PC-9 (cell line): ENCODE results near the gene HUS1. TPM values are rescaled to one million over a fixed set of nuclear protein-coding genes. Genes with fewer than 3 reads are reported as not detected.
"Not testable (repeated sequence)": the region's sequence is repeated elsewhere in the genome, so short reads cannot be mapped to it uniquely, and the experiment has no call there.

Source experiments
- BruUV-seq: library from RNA; stranded (reverse); fragments of 400-500 nt; replicated peaks from 2 replicates; lab custom pipeline; 2021; lab: Mats Ljungman, UMichigan
- CTCF ChIA-PET: fragments of 300-600 bp; sonication (Branson Sonifier 250); formaldehyde crosslinking; loops from one replicate; lab custom pipeline; 2022; ENCODE audit warnings: antibody characterized with exemption; lab: Charles Lee
- POLR2A ChIA-PET: fragments of 300-600 bp; sonication (Branson Sonifier 250); formaldehyde crosslinking; loops from one replicate; lab custom pipeline; 2022; ENCODE audit warnings: antibody characterized with exemption; ENCODE audit not compliant: unreplicated experiment; lab: Charles Lee
- DNase-seq, 2 experiments: peaks; one replicate each; pipeline versions ENCODE4 v3.0.0 to v3.0.0-alpha.2; 2015 to 2022; ENCODE audit warnings: mixed read lengths in 1 of 2
- H2AFZ ChIP-seq: fragments of 200-600 bp; sonication (generic); 2 replicates; pipeline ENCODE4 v1.8.1; 2017; ENCODE audit warnings: antibody characterized with exemption
- H3F3A ChIP-seq: fragments of 200-600 bp; sonication (generic); 2 replicates; pipeline ENCODE4 v1.8.1; 2017; ENCODE audit warnings: antibody characterized with exemption, mild to moderate bottlenecking, low read depth; ENCODE audit not compliant: insufficient read depth
- H3K27ac ChIP-seq: fragments of 200-600 bp; sonication (generic); 2 replicates; pipeline ENCODE4 v1.6.1; 2016; ENCODE audit warnings: mixed run types
- H3K27me3 ChIP-seq: fragments of 200-600 bp; sonication (generic); 2 replicates; pipeline ENCODE4 v1.6.1; 2016; ENCODE audit warnings: low read depth, mixed run types; ENCODE audit not compliant: insufficient read depth
- H3K36me3 ChIP-seq: fragments of 200-600 bp; sonication (generic); 2 replicates; pipeline ENCODE4 v1.6.1; 2016; ENCODE audit warnings: low read depth, mixed run types
- H3K4me1 ChIP-seq: fragments of 200-600 bp; sonication (generic); replicated peaks from 2 replicates; pipeline ENCODE4 v1.6.1; 2016; ENCODE audit warnings: mixed run types; ENCODE audit not compliant: insufficient read depth
- H3K4me2 ChIP-seq: fragments of 200-600 bp; sonication (generic); 2 replicates; pipeline ENCODE4 v1.6.1; 2017; ENCODE audit warnings: mixed run types
- H3K4me3 ChIP-seq: fragments of 200-600 bp; sonication (generic); 2 replicates; pipeline ENCODE4 v1.6.1; 2016; ENCODE audit warnings: mixed run types
- H3K79me2 ChIP-seq: fragments of 200-600 bp; sonication (generic); 2 replicates; pipeline ENCODE4 v1.6.1; 2017; ENCODE audit warnings: low read depth, mixed run types
- H3K9me2 ChIP-seq: fragments of 200-600 bp; sonication (generic); 2 replicates; pipeline ENCODE4 v1.8.1; 2017; ENCODE audit warnings: mild to moderate bottlenecking; ENCODE audit not compliant: insufficient read depth
- H3K9me3 ChIP-seq: fragments of 200-600 bp; sonication (generic); 2 replicates; pipeline ENCODE4 v1.8.1; 2016; ENCODE audit warnings: low read depth; ENCODE audit not compliant: insufficient read depth
- H4K20me1 ChIP-seq: fragments of 200-600 bp; sonication (generic); 2 replicates; pipeline ENCODE4 v1.8.1; 2017; ENCODE audit not compliant: insufficient read depth
- EZH2 ChIP-seq: fragments of 200-600 bp; sonication (generic); IDR thresholded peaks from 2 replicates; pipeline ENCODE4 v1.8.0; 2017; ENCODE audit warnings: antibody characterized with exemption, low read depth
- intact Hi-C: fragments of 100-400 bp; cut with micrococcal nuclease; formaldehyde crosslinking; loops from one replicate; pipeline ENCODE4 v1.10.0; 2022; ENCODE audit not compliant: unreplicated experiment
- total RNA-seq: library from RNA; stranded (reverse); gene quantifications from 2 replicates; pipeline ENCODE4 v1.2.3, GENCODE V29; 2021
- TF ChIP-seq, protein P1 (sequence below): fragments of 200-600 bp; sonication (generic); conservative IDR thresholded peaks from 2 replicates; pipeline ENCODE4 v1.6.1; 2017; ENCODE audit warnings: mixed run types, antibody characterized with exemption, mild to moderate bottlenecking, moderate library complexity

HUS1 gene
- total RNA-seq, 1 experiment from 2014 or later, result 43.5 TPM

DNA sequence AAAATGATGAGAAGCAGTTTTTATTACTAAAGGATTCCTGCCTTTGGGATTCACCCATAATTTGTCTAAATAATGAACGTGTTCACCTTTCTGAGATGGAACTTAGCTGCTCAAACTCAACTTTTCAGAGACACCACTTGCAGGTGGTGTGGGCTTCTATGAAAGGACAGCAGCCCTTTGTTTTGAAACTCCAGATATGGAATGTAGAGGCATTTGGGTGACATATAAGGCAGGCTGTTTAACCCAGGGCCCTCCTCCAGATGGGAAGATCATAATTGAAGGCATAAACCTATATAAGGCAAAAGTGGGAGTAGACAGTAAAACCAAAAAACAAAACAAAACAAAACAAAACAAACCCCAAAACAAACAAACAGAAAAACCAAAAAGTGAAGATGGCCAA lies 11.9 kb upstream of the HUS1 start:
- no peaks in the 10 kb centered on the region for H3K79me2 ChIP-seq
- BruUV-seq, result no TSS peak
- H3K27ac ChIP-seq, result no peak overlapping the region
- DNase-seq, result no peak
- no peaks in the 10 kb centered on the region for H3K36me3 ChIP-seq
- no peaks in the 10 kb centered on the region for H3K9me3 ChIP-seq
- CTCF ChIA-PET, result interaction anchor here (0.6 to 2.1 kb wide), 10 partner anchors 9 to 163 kb away, joined by 3 to 17 read pairs (median 6); no protein-coding TSS in a partner anchor
- peak overlapping the region; percentile 61; the same call in 1 of the 2 replicates for H3K4me3 ChIP-seq
- intact Hi-C loops, result loop anchor here (1.0 kb wide), 3 partner anchors 99 to 163 kb away; no protein-coding TSS in a partner anchor
- H4K20me1 ChIP-seq, result no peaks in the 10 kb centered on the region
- H3K27me3 ChIP-seq, result no peaks in the 10 kb centered on the region
- peaks cover 12% of the 10 kb centered on the region for H3F3A ChIP-seq
- no peaks in the 10 kb centered on the region for H3K9me2 ChIP-seq
- H3K4me2 ChIP-seq, result peak overlapping the region; percentile 77
- POLR2A ChIA-PET, result interaction anchor here (0.5 kb wide), 1 partner anchor 356 kb away, joined by 24 read pairs; no protein-coding TSS in a partner anchor
- no peak for TF ChIP-seq EZH2
- TF ChIP-seq, protein P1, sequence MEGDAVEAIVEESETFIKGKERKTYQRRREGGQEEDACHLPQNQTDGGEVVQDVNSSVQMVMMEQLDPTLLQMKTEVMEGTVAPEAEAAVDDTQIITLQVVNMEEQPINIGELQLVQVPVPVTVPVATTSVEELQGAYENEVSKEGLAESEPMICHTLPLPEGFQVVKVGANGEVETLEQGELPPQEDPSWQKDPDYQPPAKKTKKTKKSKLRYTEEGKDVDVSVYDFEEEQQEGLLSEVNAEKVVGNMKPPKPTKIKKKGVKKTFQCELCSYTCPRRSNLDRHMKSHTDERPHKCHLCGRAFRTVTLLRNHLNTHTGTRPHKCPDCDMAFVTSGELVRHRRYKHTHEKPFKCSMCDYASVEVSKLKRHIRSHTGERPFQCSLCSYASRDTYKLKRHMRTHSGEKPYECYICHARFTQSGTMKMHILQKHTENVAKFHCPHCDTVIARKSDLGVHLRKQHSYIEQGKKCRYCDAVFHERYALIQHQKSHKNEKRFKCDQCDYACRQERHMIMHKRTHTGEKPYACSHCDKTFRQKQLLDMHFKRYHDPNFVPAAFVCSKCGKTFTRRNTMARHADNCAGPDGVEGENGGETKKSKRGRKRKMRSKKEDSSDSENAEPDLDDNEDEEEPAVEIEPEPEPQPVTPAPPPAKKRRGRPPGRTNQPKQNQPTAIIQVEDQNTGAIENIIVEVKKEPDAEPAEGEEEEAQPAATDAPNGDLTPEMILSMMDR, result no peak
- peaks cover 9% of the 10 kb centered on the region for H3K4me1 ChIP-seq
- peak overlapping the region; percentile 78 for H2AFZ ChIP-seq

DNA sequence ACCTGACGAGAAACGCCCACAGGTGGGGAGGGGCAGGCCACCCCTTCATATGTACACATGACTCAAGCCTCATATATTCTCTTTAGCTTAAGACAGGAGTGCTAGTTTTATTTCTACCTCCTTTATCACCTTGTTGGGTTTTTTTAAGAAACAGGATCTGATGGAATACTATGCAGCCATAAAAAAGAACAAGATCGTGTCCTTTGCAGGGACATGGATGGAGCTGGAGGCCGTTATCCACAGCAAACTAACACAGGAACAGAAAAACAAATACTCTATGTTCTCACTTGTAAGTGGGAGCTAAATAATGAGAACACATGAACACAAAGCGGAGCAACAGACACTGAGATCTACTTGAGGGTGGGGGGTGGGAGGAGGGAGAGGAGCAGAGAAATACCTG lies 11.2 kb upstream of the HUS1 start:
- no peaks in the 10 kb centered on the region for H3K36me3 ChIP-seq
- DNase-seq, result no peak
- intact Hi-C loops, result no loop called here
- CTCF ChIA-PET, result interaction anchor here (0.6 to 2.1 kb wide), 2 partner anchors 100 to 120 kb away, joined by 10 to 17 read pairs; no protein-coding TSS in a partner anchor
- no peak overlapping the region for H3K4me2 ChIP-seq
- POLR2A ChIA-PET, result no interaction called here
- no peaks in the 10 kb centered on the region for H3K27me3 ChIP-seq
- H2AFZ ChIP-seq, result no peak overlapping the region
- peaks cover 9% of the 10 kb centered on the region for H3K4me1 ChIP-seq
- no peaks in the 10 kb centered on the region for H3K9me2 ChIP-seq
- no peaks in the 10 kb centered on the region for H3K79me2 ChIP-seq
- peaks cover 12% of the 10 kb centered on the region for H3F3A ChIP-seq
- H4K20me1 ChIP-seq, result no peaks in the 10 kb centered on the region
- no TSS peak for BruUV-seq
- TF ChIP-seq, protein P1, result no peak
- TF ChIP-seq EZH2, result no peak
- H3K4me3 ChIP-seq, result no peak overlapping the region
- no peaks in the 10 kb centered on the region for H3K9me3 ChIP-seq
- H3K27ac ChIP-seq, result no peak overlapping the region

DNA sequence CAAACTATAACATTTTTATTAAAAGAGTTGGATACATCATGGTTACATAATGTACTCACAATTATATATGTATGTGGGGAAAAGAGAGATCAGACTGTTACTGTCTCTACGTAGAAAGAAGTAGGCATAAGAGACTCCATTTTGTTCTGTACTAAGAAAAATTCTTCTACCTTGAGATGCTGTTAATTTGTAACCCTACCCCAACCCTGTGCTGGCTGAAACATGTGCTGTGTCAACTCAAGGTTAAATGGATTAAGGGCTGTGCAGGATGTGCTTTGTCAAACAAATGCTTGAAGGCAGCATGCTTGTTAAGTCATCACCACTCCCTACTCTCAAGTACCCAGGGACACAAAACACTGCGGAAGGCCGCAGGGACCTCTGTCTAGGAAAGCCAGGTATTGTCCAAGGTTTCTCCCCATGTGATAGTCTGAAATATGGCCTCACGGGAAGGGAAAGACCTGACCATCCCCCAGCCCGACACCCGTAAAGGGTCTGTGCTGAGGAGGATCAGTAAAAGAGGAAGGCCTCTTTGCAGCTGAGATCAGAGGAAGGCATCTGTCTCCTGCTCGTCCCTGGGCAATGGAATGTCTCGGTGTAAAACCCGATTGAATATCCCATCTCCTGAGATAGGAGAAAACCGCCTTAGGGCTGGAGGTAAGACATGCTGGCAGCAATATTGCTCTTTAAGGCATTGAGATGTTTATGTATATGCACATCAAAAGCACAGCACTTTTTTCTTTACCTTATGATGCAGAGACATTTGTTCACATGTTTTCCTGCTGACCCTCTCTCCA lies 10.4 kb upstream of the HUS1 start:
- H3K79me2 ChIP-seq, intact Hi-C loops, H3K4me2 ChIP-seq, H3K4me3 ChIP-seq, CTCF ChIA-PET, H3K9me3 ChIP-seq, H4K20me1 ChIP-seq, H3K9me2 ChIP-seq, DNase-seq, H3K27ac ChIP-seq, POLR2A ChIA-PET, H3K4me1 ChIP-seq, BruUV-seq, H3K27me3 ChIP-seq, H2AFZ ChIP-seq, H3K36me3 ChIP-seq: not testable (repeated sequence)
- peaks cover 12% of the 10 kb centered on the region for H3F3A ChIP-seq
